OCI-M2 (cell line): ENCODE data around the gene CFAP54.

Source experiments
- DNase-seq: peaks from one replicate; lab custom pipeline; 2025; ENCODE audit not compliant: unreplicated experiment; lab: John Stamatoyannopoulos, UW

The CFAP54 gene

DNA sequence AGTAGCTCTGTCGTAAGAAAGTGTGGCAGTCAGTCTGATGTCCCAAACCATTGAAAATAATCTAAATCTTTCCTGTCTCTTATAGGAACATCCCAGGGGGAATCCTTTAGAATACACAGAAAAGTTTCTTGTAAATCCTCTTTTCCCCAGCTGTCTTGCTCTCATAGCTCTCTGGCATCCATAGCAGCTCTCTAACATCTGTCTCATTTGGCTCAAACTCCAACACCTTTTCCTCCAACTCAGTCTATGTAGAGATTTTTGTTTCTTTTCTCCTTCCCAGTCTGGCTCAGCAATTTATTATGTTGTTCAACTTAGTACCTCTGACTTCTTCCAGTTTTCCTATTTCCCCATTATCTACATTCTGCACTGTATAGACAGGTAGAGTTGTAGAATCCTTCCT, 333.3 kb downstream of the CFAP54 start:
- no peak for DNase-seq

DNA sequence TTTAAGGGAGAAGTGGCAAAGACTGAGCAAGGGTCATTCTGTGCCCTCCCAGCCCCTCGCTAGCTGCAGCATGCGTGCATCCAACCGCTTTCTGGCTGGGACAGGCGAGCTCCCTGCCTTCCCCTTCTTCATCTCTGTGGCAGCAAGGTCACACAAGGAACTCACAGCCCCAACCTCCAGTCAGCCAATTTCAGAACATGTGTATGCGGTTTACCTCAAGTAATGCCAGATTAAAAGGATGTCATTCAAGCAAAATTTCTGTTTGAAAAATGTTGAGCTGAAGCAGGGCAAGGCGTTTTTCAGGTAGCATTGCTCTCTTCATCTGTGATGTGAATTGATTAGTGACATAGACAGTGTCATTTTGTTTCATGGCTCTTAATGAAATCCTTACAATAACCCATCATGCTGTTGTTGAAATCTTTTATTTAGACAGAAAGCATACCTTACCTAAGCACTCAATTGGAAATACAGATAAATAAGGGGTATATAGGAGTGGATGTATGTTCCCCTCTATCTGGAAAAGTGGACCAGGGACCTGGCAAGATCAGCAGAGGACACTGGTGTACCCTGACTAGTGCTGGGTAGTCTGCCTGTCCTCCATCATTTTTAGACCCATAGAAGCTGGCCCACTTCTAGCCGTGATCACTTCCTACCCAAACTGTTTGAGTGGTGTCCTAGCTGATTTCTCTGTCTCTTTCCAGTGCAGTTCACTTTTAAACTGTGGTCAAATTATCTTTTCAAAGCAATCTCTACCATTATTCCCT, 334.9 kb downstream of the CFAP54 start:
- no peak for DNase-seq

DNA sequence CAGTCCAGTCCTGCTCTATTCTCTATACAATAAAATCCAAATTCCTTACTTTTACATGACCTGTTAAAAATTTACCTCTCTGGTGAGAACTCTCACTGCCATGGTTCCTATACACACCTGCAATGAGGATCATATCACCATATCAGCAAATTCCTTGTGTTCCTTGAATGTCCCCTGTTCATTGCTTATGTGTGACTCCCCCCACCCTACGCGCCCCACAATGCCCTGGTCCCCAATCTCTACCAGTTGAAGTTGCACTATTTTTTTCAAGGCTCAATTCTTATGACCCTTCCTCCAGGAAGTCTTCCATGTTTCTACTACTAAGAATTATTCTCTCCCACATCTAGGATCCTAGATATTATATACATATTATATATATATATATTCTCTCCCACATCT, 335.5 kb downstream of the CFAP54 start:
- DNase-seq = no peak

DNA sequence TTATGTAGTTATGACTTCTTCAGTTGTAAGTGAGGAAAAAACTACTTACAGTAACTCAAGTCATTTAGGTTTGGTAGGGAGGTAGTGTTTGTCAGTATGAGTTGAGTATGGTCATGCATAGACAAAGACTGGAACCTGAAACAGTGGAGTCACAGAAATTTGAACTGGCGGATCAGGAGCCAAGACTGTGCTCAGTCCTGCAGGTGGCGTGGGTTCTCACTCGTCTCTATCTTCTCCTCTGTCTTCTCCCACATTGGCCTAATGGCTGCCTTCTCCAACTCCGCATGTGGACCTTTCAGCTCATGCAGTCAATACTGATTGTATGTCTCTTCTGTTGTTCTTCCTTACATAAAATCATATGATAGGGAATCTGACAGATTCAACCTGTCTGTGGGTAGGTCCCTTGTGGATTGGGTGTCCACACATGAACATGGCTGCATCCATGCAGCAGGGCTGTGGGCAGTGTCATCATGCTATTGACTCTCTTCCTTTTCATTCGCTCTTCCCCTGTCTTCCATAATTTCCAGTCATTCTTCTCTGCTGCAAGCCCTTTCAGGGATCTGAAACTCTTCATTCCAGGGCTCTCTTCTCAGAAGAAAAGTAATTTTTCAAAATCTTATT, 338.9 kb downstream of the CFAP54 start:
- no peak for DNase-seq

DNA sequence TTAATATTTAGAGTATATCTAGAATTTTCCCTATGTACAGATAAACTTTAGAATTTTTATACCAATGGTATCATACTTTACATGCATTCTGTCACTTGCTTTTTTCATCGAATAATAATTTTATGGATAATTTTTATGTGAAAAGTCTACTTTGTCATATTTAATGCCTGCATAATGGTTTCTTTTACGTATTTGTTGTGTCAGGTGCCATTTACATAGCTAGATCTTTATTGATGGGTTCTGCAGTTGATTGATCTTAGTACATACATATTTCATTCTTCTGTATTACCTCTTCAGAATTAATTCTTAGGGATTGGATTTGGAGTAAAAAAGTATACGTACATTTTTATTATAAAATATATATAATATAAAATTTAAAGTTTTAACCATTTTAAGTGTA, 340.0 kb downstream of the CFAP54 start:
- DNase-seq = no peak

DNA sequence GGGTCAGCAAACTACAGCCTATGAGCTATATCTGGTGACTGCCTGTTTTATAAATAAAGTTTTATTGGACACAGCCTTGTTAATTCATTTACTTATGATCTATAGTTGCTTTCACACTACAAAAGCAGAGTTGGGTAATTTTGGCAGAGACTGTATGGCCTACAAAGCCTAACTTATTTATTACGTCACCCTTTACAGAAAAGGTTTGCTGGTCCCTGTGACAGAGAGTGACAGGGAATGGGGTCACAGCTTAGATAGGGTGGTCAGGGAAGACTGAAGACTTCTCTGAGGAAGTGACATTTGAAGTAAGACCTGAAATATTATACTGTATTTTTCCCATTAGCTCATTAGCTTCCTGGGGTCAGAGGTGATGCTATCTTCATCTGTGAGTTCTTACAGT, 342.0 kb downstream of the CFAP54 start:
- DNase-seq = no peak

DNA sequence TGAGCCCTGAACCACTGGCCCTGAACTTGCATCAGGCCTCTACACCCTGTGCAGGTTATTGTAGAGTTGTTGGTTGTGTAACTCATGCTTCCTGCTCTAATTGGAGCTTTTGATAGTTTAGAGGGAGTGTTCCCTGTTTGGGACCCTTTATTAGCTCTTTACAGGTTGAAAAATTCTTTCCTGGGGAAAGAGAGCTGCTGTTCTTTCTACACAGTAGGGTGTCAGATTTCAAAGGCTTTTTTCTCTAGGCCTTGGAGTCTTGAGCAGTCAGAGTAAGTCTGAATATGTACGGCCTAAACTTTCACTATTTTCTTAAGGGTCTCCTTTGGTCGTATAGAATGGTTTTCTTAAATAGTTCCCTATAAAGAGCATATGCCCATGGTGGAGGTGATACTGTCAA, 356.9 kb downstream of the CFAP54 start:
- no peak for DNase-seq

DNA sequence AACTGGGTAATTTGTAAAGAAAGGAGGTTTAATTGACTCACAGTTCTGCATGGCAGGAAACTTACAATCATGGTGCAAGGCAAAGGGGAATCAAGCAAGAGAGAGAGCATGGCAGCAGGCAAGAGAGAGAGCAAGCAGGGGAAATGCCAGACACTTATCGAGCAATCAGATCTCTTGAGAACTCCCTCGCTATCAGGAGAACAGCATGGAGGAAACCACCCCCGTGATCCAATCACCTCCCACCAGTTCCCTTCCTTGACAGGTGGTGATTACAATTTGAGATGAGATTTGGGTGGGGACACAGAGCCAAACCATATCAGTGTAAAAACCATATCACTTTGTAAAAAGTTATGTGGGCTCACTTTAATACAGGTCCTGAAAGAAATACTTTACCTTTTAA, 361.3 kb downstream of the CFAP54 start:
- no peak for DNase-seq

DNA sequence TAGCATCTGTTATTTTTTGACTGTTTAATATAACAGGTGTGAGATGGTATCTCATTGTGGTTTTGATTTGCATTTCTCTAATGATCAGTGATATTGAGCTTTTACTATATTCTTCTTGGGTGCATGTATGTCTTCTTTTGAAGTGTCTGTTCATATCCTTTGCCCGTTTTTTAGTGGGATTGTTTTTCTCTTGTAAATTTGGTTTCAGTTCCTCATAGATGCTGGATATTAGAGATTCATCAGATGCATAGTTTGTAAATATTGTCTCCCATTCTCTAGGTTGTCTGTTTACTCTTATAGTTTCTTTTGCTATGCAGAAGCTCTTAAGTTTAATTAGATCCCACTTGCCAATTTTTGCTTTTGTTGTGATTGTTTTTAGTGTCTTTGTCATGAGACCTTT, 368.8 kb downstream of the CFAP54 start:
- DNase-seq = no peak

DNA sequence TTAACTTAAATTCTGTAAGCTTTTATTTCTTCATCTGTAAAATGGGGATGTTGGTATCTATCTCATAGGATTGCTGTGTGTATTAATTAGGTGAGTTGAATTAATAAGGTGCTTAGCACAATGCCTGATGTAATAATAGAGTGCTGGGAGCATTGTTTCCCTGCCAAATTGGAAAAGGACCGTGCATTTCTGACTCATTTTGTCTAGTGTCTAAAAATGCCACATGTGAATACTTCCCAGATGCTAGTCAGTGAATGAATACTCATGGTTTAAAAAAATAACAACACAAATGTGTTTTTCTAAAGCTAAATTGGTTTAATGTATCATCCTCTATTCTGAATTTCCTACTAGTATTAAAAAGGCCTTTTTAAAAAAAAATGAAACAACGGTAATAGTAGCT, 372.3 kb downstream of the CFAP54 start:
- DNase-seq = no peak

DNA sequence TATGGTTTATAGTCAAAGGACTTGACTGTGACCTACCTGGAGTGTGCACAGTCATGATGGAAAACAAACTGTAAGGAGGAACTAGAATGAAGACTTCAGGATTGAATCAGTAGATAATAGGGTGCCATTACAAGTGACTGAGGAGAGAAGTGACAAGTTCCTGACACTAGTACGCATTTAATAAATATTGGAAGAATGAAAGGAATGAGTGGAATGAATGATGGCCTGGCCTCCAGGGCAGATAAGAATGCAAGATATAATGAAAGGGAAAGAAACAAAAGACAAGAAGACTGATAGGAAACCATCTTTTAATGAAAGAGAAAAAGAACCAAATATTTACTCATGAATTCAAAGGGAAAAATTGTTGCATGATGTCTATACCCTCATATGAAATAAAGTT, 372.9 kb downstream of the CFAP54 start:
- DNase-seq = no peak

DNA sequence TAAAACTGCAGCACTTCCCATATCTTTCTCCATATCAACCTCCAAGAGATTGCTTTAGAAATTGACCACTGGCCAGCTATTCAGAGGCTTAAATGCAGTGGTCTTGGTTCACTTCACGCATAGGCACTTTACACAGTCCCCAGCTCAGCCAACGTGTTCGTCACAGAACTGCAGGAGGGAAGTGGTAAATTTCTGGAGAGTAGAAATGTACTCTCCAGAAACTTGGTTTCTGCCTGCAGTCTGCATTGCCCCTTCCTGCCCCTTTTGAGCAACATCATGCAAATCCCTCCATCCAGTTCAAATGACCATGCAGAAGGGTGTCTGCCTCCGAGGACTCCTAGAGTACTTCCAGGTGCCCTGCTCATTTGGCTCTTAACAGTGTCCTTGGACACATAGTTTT, 375.0 kb downstream of the CFAP54 start:
- no peak for DNase-seq

DNA sequence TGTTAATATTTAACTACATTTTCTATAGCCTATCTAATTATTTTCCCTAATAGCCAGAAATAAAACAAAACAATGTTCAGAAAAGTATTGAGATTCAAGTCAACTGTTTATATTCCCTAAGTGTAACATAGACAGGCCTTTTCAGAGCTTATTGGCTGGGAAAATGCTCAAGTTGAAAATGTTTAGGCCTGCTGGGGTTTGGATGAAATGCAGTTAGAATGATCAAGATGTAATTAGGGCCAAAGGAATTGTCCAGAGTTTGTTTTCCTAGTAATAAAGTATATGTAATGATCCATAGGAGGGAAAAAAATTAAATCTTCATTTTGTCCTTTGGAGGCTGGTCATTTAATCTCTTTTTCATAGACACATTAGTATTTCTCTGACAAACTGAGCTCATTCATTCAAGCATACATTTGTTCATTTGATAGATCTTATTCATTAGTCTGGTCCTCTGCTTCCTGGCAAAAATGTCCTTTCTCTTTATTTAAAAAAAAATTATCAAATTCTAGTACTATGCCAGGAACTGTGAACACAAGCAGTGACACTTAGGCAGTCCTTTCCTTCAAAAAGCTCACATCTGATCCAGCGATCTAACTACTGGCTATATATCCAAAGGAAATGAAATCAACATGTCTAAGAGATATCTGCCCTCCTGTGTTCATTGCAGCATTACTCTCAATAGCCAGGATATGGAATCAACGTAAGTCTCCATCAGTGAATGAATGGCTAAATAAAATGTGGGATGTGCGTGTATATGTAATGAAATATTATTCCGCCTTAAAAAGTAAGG, 377.6 kb downstream of the CFAP54 start:
- DNase-seq = no peak

DNA sequence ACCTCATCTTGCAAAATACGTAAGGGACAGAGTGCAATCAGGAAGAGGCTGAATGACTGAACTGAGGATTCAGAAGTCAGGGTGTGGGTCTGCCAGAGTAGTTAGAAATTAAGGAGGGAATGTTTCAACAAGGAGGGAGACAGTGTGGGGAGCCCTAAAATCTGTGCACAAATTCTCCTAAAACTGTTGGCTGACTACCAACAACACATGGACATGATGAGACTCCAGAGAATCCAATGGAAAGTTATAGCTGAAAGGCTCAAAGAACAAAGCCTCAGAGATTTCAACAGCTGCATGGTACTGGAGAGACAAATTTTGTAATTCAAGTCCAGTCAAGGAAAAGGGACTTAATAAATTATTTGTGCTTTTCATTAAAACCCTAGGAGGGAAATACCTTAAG, 381.6 kb downstream of the CFAP54 start:
- DNase-seq = no peak

DNA sequence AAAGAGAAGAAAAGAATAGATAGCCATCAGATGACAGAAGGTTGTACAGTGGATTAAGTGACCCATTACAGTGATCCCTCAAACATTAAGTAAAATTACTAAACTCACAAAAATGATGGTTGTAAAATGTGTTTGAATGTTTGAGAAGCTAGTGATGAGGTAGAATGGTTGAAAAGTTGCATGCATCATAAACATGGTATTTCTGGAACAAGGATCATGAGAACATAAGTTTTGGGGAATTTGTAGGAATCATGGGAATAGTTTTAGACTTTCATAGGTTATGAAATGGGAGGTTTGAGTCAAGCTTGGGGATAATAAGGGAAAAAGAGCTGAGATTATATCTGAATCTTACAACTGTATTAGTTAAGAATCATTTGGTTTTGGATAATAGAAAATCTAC, 383.6 kb downstream of the CFAP54 start:
- no peak for DNase-seq

DNA sequence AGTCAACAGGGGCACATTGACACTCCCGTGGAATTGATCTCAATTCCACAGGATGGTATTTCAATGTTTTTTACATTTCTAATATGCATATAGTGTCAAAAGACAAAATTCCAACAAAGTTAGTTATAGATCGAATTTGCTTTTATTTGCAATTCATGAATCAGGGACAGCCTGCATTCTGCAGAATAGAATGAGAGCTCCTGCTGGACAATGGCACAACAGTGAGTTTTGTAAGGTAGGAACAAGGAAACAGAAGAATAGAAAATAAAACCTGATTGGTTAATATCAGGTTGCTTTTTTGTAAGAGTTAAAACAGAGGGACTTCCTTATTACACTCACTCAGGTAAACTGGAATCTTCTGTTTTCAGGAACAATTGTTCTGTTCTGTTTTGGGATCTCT, 384.8 kb downstream of the CFAP54 start:
- DNase-seq = no peak

DNA sequence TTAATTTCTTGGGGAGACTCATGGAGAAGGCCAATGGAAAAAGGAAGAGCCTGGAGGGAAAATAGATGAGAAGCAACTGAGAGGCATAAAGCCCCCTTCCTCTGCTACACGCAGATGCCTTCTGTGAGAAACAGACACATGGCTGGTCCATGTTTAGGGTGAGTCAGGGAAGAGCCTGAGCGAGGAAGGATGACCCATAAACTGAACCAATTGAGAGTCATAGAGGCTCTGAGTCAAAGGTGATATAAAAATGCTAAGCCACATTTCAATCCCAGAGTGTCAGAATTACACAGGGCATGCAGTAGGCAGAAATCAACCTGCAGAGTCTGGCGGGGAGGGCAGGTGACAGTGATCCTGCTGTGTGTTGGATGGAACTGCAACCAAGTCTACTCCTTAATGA, 387.6 kb downstream of the CFAP54 start:
- no peak for DNase-seq

DNA sequence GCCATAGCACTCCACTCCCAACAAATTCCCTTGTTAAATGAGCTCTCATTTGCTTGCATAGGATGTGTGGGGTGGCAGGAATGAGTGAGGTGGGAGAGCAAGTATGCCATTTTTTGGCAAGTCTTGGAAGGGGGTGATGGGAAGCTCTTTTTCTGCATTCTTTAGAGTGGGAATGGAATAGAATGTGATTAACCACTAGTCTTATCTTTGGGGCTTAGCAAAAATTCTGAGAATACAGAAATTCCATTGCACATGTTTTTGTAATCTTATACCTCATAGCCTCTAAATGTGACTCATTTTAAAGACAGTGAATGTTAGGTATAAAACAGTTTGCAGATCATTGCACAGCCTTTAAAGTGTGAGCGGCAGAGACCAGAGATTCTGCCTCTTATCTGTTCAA, 389.3 kb downstream of the CFAP54 start:
- DNase-seq = no peak

DNA sequence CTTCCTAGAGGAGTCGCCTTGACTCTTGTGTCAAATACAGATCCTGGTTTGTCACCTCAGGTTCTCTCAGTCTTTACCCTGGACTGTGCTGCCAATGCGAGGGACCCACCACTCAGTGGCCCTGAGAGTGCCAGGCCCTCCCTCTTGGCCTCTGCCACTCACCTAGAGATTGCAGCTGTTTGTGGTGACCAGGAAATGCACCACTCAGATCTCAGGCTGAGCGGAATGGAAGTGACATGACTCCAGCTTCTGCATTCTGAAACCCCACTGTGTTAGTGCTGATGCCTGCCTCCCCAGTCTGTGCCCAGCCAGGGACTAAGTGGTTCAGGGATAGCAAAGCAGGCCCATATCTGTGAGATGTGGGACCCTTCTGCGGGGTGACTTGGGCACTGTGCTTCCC, 389.9 kb downstream of the CFAP54 start:
- no peak for DNase-seq

DNA sequence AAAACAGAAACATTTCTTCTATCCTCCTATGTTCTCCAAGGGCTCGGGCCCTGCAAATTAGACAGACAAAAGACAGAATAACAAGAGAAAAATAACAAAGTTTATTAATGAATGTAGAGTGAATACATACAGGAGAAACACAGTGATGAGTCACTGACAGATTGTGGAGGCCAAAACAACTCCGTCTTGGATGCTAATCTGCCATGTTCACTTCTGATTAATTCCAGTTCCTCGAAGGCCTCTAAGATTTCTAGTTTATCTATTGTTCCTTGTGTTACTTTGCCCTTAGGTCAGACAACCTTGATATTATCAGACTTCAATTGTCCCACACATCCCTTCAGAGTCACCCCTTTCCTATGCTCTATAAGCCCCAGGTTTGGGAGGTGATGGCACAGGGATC, 390.8 kb downstream of the CFAP54 start:
- DNase-seq = no peak

DNA sequence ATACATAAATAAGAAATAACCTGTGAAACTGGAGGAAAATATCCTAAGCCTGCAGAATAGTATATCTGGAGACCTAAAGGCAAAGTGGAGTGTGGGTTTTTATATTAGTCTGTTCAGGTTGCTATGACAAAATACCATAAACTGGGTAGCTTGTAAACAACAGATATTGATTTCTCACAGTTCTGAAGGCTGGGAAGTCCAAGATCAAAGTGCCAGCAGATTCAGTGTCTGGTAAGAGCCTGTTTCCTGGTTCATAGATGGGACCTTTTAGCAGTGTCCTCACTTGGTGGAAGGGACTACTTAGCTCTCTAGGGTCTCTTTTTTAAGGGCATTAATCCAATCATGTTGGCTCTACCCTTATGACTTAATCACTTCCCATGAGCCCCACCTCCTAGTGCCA, 392.2 kb downstream of the CFAP54 start:
- no peak for DNase-seq

DNA sequence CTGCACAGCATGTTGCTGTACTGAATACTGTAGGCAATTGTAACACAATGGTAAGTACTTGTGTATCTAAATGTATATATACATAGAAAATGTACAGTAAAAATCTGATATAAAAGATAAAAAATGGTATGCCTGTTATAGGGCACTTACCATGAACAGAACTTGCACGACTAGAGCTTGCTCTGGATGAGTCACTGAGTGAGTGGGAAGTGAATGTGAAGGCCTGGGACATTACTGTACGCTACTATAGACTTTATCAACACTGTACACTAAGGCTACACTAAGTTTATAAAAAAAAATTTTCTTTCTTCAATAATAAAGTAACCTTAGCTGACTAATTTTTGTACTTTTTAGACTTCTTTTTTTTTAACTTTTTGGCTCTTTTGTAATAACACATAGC, 393.5 kb downstream of the CFAP54 start:
- no peak for DNase-seq
